RWPE1 (cell line): ENCODE results near the gene ALOX15B.

Experiments used
- CTCF ChIA-PET: fragments of 350-600 bp; sonication (Branson Sonifier 250); formaldehyde crosslinking; extraction: SDS; loops from one replicate; lab custom pipeline; 2021; lab: Yijun Ruan, JAX
- POLR2A ChIA-PET: fragments of 400-600 bp; formaldehyde crosslinking; extraction: SDS; loops from one replicate; lab custom pipeline; 2020; ENCODE audit warnings: antibody characterized with exemption; ENCODE audit not compliant: low non-redundant PET; lab: Yijun Ruan, JAX
- DNase-seq: peaks from one replicate; pipeline ENCODE4 v3.0.0; 2012; ENCODE audit warnings: low spot score
- H3K27ac ChIP-seq: fragments of 450-650 bp; 2 replicates; pipeline ENCODE4 v1.5.1; 2017
- TF ChIP-seq, protein P1 (sequence below): fragments of 450-650 bp; conservative IDR thresholded peaks from 2 replicates; pipeline ENCODE4 v1.5.1; 2017; ENCODE audit warnings: low read depth, mild to moderate bottlenecking

The ALOX15B gene

DNA sequence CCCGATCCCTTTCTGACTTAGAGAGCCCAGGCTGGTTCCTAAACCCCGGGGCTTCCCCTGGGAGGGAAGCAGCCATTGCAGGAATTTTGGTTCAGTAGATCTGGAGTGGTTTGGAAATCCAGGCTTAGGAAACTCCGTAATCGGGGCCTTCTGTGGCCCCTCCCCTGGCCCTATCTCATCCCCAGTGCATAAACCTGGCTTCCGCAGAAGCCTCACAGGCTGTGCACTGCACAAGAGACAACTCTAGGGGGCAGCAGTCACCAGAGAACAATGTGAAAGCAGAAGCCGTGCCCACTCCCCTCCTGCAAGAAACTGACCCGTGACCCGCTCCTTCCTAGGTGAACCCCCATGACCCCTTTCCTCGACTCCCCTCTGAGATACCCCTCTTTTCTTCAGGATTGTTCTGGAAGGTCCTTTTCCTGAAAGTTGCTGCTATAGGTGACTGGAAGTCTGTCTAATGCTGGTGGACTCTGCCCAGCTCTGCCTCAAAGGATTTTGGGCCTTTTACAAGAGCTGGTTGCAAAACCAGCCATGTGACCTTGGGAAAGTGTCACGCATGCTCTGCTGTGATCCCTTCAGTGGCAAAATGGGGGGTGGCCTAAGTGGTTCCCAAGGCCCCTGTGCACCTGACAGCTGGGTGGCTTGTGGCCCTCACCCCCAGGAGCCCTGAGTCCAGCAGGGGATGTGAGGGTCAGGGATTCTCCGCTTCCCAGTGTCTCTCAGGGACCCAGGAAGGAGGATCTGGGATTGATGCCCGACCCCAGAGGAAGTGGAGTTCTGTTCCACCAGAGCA is 22.0 kb upstream of the ALOX15B start:
- POLR2A ChIA-PET: no interaction called here
- CTCF ChIA-PET: interaction anchor here (0.6 to 3.6 kb wide), 6 partner anchors 9 to 102 kb away, joined by 3 to 26 read pairs (median 3); no protein-coding TSS in a partner anchor
- peak overlapping the region; percentile 76 for H3K27ac ChIP-seq
- DNase-seq: no peak
- TF ChIP-seq, protein P1, sequence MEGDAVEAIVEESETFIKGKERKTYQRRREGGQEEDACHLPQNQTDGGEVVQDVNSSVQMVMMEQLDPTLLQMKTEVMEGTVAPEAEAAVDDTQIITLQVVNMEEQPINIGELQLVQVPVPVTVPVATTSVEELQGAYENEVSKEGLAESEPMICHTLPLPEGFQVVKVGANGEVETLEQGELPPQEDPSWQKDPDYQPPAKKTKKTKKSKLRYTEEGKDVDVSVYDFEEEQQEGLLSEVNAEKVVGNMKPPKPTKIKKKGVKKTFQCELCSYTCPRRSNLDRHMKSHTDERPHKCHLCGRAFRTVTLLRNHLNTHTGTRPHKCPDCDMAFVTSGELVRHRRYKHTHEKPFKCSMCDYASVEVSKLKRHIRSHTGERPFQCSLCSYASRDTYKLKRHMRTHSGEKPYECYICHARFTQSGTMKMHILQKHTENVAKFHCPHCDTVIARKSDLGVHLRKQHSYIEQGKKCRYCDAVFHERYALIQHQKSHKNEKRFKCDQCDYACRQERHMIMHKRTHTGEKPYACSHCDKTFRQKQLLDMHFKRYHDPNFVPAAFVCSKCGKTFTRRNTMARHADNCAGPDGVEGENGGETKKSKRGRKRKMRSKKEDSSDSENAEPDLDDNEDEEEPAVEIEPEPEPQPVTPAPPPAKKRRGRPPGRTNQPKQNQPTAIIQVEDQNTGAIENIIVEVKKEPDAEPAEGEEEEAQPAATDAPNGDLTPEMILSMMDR: peak; percentile 83

DNA sequence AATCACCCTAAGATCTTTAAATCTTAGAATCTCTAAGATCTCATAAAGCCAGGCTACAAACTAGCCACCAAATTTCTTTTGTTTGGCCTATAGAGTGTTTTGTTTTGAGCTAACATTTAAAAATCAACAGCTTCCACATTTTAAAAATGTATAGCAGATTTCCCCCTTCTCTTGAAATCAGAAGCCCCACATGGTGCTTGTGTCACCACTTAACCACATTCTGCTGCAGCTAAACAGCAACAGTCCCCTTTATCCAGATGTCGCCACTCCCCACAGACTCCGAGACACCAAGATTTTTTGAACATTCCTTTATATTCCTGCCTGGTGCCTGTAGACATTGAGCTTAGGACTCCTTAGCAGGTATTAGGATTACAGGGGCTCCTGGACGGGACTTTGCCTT is 20.4 kb upstream of the ALOX15B start:
- ChIA-PET POLR2A (interaction anchor here (0.6 kb wide), 1 partner anchor 369 kb away, joined by 3 read pairs; no protein-coding TSS in a partner anchor), CTCF (interaction anchor here (0.5 to 3.6 kb wide), 6 partner anchors 21 to 332 kb away, joined by 3 to 26 read pairs (median 4); no protein-coding TSS in a partner anchor)
- TF ChIP-seq, protein P1: no peak
- DNase-seq: no peak
- peak overlapping the region; percentile 76 for H3K27ac ChIP-seq

DNA sequence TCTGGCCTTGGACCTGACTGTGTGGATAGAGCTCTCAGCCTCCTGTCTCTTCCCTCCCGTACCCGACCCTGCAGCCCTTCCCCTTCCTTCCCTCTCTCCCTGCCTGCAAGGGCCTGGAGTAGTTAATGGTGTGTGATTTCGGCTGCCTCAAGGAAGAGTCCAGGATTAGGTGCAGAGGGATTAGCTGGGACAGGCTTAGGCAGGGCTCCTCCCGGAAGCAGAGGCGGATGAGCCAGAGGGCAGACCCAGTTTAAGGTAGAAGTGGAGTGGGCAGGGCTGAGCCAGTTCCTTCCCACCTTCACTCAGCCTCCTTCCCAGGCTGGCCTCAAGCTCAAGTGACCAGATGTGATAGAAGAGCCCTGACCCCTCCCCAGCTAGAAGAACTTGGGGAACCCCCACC is 19.7 kb upstream of the ALOX15B start:
- H3K27ac ChIP-seq: peak overlapping the region; percentile 97
- TF ChIP-seq, protein P1: no peak
- DNase-seq: peak; percentile 70
- POLR2A ChIA-PET: no interaction called here
- CTCF ChIA-PET: interaction anchor here (0.5 to 3.6 kb wide), 5 partner anchors 22 to 44 kb away, joined by 3 to 26 read pairs (median 4); no protein-coding TSS in a partner anchor

DNA sequence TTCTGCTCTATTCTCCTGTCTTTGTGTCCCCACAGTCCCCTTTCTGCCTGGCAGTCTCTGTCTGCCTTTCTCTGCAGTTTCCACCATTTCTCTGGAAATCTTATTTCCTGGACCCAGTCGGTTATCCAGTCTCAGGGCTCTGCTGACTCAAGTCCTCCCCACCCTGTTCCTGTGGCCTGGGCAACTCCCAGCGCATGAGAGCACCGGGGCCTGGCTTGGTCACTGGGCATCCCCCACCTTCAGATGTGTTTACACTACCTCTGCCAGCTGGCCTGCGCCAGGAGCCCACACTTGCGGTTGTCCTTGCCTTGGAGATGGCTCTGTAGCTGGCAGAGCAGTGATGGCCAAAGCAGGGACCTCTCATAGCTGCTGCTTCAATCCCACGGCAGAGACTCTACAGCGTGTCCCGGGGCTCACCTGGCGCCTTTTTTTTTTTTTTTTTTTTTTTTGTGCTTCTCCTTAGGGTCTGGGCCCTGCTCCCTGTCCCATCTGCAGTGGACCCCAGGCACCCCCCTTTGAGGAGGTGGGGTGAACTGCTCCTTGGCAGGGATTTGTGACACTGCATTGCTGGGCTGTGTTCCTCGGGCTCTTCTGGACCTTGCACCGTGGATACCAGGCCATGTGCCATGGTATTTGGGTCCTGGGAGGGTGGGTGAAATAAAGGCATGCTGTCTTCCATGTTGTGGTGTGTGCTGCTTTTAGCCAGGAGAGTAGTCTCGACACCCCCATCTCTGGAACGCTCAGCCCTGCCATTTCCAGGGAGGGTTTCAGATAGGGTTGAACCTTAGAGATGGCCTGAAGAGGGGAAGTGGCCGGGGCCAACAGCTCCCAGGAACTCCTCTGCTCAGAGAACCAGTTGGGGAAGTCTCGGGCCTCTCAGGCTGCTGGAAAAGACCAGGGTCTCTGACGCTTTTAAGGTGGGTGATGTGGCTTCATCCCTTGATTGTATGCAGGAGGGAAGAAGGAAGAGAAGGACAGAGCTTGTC is 18.9 kb upstream of the ALOX15B start:
- POLR2A ChIA-PET: interaction anchor here (0.8 kb wide), 1 partner anchor 22 kb away, joined by 3 read pairs; no protein-coding TSS in a partner anchor
- CTCF ChIA-PET: interaction anchor here (0.6 to 3.6 kb wide), 5 partner anchors 8 to 47 kb away, joined by 3 to 26 read pairs (median 6); no protein-coding TSS in a partner anchor

DNA sequence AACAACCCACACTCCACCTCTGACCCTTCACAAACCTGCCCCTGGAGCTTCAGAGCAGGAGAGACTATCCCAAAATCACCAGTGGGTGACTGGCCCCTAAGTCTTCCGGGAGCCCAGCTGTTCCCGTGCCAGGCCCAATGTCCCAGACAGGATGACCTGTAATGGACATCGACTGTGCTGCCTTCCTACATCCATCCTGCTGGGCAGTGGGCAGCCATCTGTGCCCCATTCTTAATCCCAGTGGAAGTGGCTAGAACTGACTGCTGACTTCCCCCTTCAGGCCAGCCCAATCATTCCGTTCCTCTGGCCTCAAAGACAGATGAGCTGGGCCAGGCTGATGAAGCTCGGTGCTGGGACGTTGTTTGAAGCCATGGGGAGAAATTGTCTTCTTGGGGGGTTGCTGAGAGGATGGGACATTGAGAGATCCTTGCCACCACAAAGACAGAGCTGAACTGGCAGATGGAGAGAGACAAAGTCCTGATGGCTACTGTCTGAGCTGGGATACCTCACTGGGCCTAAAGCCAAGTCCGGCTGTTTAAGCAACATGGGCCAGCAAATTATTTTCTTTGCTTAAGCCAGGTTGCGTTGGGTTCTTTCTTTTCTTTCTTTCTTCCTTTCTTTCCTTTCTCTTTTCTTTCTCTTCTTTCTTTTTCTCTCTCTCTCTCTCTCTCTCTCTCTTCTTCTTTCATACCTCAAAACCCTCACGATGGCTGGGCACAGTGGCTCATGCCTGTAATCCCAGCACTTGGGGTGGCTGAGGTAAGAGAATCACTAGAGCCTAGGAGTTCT is 17.9 kb upstream of the ALOX15B start:
- CTCF ChIA-PET: interaction anchor here (0.7 to 3.6 kb wide), 4 partner anchors 10 to 48 kb away, joined by 3 to 26 read pairs (median 4); no protein-coding TSS in a partner anchor
- TF ChIP-seq, protein P1: no peak
- H3K27ac ChIP-seq: peak overlapping the region; percentile 97
- DNase-seq: no peak
- POLR2A ChIA-PET: no interaction called here

More for the DNA sequence above, 18.9 kb upstream of the ALOX15B start:
- peak; percentile 63 for DNase-seq
- TF ChIP-seq, protein P1: no peak
- H3K27ac ChIP-seq: peak overlapping the region; percentile 97
